H1 (cell line): Measurements from ENCODE around the gene SSTR3. TPM values are rescaled to one million over a fixed set of nuclear protein-coding genes. Genes with fewer than 3 reads are reported as not detected.

ENCODE experiments used
- CTCF ChIA-PET: fragments of 300-600 bp; sonication (Branson Sonifier 250); formaldehyde crosslinking; loops from one replicate; lab custom pipeline; 2021; ENCODE audit not compliant: partially characterized antibody; lab: Charles Lee
- POLR2A ChIA-PET: fragments of 300-600 bp; sonication (Branson Sonifier 250); formaldehyde crosslinking; loops from one replicate; lab custom pipeline; 2021; ENCODE audit warnings: inconsistent platforms; ENCODE audit not compliant: partially characterized antibody; lab: Charles Lee
- DNase-seq, 2 experiments: peaks; one replicate each; pipeline versions ENCODE4 v3.0.0 to v3.0.0-alpha.2; 2010 to 2022; ENCODE audit warnings: low spot score in 2 of 2, low read depth in 1 of 2, mixed read lengths in 1 of 2
- FAIRE-seq: peaks from 2 replicates; lab custom pipeline; 2011; peaks lifted over from hg19 to GRCh38; lab: Jason Lieb, UNC
- H2AFZ ChIP-seq: 2 replicates; pipeline ENCODE4 v1.8.1; 2012; ENCODE audit warnings: low read length, inconsistent platforms
- H2AK5ac ChIP-seq: 2 replicates; pipeline ENCODE4 v1.6.1; 2013; ENCODE audit warnings: low read depth, low read length
- H2BK120ac ChIP-seq: replicated peaks from 2 replicates; pipeline ENCODE3; 2013; ENCODE audit warnings: low read depth, low read length, inconsistent platforms
- H2BK12ac ChIP-seq: 2 replicates; pipeline ENCODE4 v1.6.1; 2013; ENCODE audit warnings: low read depth, low read length
- H2BK15ac ChIP-seq: 2 replicates; pipeline ENCODE4 v1.6.1; 2013; ENCODE audit warnings: low read length
- H2BK20ac ChIP-seq: 2 replicates; pipeline ENCODE4 v1.6.1; 2013; ENCODE audit warnings: low read length
- H2BK5ac ChIP-seq: 2 replicates; pipeline ENCODE4 v1.6.1; 2013; ENCODE audit warnings: low read depth, low read length
- H3K14ac ChIP-seq: 2 replicates; pipeline ENCODE4 v1.6.1; 2013; ENCODE audit warnings: inconsistent platforms; ENCODE audit not compliant: insufficient read length
- H3K18ac ChIP-seq: 2 replicates; pipeline ENCODE4 v1.6.1; 2013; ENCODE audit warnings: low read length; ENCODE audit errors: extremely low read depth
- H3K23ac ChIP-seq: 2 replicates; pipeline ENCODE4 v1.6.1; 2013; ENCODE audit warnings: inconsistent platforms; ENCODE audit not compliant: insufficient read length
- H3K23me2 ChIP-seq: 2 replicates; pipeline ENCODE4 v1.6.1; 2013; ENCODE audit warnings: low read depth, low read length
- H3K27ac ChIP-seq: 2 replicates; pipeline ENCODE4 v1.6.1; 2011; ENCODE audit warnings: low read depth, low read length, inconsistent platforms
- H3K27me3 ChIP-seq, 4 experiments: replicated peaks in 1 of 4; 1 replicate in 1 of 4; 2 replicates in 3 of 4; pipeline versions ENCODE4 v1.6.1 to v1.8.1; 2011 to 2013; ENCODE audit warnings: low read length in 3 of 4, mild to moderate bottlenecking in 3 of 4, inconsistent platforms in 2 of 4, mixed read lengths in 2 of 4, moderate library complexity in 1 of 4; ENCODE audit not compliant: control insufficient read depth in 3 of 4, insufficient read depth in 3 of 4; ENCODE audit errors: extremely low read depth in 1 of 4
- H3K36me3 ChIP-seq, 4 experiments: 2 replicates each; pipeline versions ENCODE4 v1.6.1 to v1.8.1; 2011 to 2013; ENCODE audit warnings: mild to moderate bottlenecking in 4 of 4, low read length in 3 of 4, moderate library complexity in 2 of 4, control low read depth in 1 of 4, inconsistent platforms in 1 of 4; ENCODE audit not compliant: insufficient read depth in 4 of 4, control insufficient read depth in 2 of 4
- H3K4ac ChIP-seq: replicated peaks from 2 replicates; pipeline ENCODE3; 2013; ENCODE audit warnings: low read length, low read depth, mixed read lengths, inconsistent platforms; ENCODE audit not compliant: insufficient read length
- H3K4me1 ChIP-seq, 4 experiments: replicated peaks in 1 of 4; 1 replicate in 1 of 4; 2 replicates in 3 of 4; pipeline versions ENCODE4 v1.6.1 to v1.8.1; 2011 to 2013; ENCODE audit warnings: low read length in 3 of 4, inconsistent platforms in 2 of 4, mixed read lengths in 1 of 4; ENCODE audit not compliant: insufficient read depth in 4 of 4, control insufficient read depth in 3 of 4
- H3K4me2 ChIP-seq, 2 experiments: 2 replicates each; pipeline versions ENCODE4 v1.6.1 to v1.8.1; 2011 to 2013; ENCODE audit warnings: low read depth in 2 of 2, low read length in 2 of 2, control low read depth in 1 of 2, inconsistent platforms in 1 of 2, mild to moderate bottlenecking in 1 of 2; ENCODE audit not compliant: insufficient read depth in 1 of 2
- H3K4me3 ChIP-seq, 4 experiments: fragments of 200-600, 300-600 bp in 1 of 4; sonication (generic), shearing (Covaris generic), sonication (Bioruptor Twin) in 1 of 4; 2 replicates each; pipeline versions ENCODE4 v1.5.1 to v1.8.1; 2011 to 2016; ENCODE audit warnings: low read length in 4 of 4, low read depth in 3 of 4, control low read depth in 2 of 4, inconsistent platforms in 2 of 4, mild to moderate bottlenecking in 2 of 4, mixed read lengths in 1 of 4, moderate library complexity in 1 of 4; ENCODE audit not compliant: insufficient read depth in 2 of 4; ENCODE audit errors: extremely low read depth in 1 of 4
- H3K56ac ChIP-seq: replicated peaks from 2 replicates; pipeline ENCODE3; 2013; ENCODE audit warnings: low read depth, mild to moderate bottlenecking, mixed read lengths, low read length, inconsistent platforms; ENCODE audit not compliant: insufficient read length
- H3K79me1 ChIP-seq: 2 replicates; pipeline ENCODE4 v1.6.1; 2013; ENCODE audit warnings: low read depth, low read length, control low read depth
- H3K79me2 ChIP-seq, 2 experiments: 2 replicates each; pipeline versions ENCODE4 v1.6.1 to v1.8.1; 2012 to 2013; ENCODE audit warnings: low read length in 2 of 2, mild to moderate bottlenecking in 2 of 2, inconsistent platforms in 1 of 2; ENCODE audit not compliant: insufficient read depth in 2 of 2, control insufficient read depth in 1 of 2
- H3K9ac ChIP-seq, 4 experiments: replicated peaks in 1 of 4; 1 replicate in 1 of 4; 2 replicates in 3 of 4; pipeline versions ENCODE4 v1.6.1 to v1.8.1; 2011 to 2013; ENCODE audit warnings: low read depth in 3 of 4, low read length in 3 of 4, control low read depth in 2 of 4, mild to moderate bottlenecking in 2 of 4, moderate library complexity in 2 of 4, inconsistent platforms in 1 of 4; ENCODE audit errors: extremely low read depth in 1 of 4
- H3K9me3 ChIP-seq, 2 experiments: 2 replicates each; pipeline versions ENCODE4 v1.6.1 to v1.8.1; 2012 to 2013; ENCODE audit warnings: mild to moderate bottlenecking in 2 of 2, moderate library complexity in 2 of 2, control low read depth in 1 of 2, inconsistent platforms in 1 of 2, low read depth in 1 of 2, low read length in 1 of 2, mixed read lengths in 1 of 2; ENCODE audit not compliant: insufficient read depth in 2 of 2
- H4K20me1 ChIP-seq, 2 experiments: replicated peaks in 1 of 2; 2 replicates each; pipeline versions ENCODE3 to v1.8.1; 2011 to 2013; ENCODE audit warnings: inconsistent platforms in 2 of 2, low read length in 2 of 2, mild to moderate bottlenecking in 1 of 2; ENCODE audit not compliant: insufficient read depth in 2 of 2, control insufficient read depth in 1 of 2
- H4K5ac ChIP-seq: 2 replicates; pipeline ENCODE4 v1.6.1; 2013; ENCODE audit warnings: low read length, low read depth, mixed read lengths, inconsistent platforms; ENCODE audit not compliant: insufficient read length
- H4K8ac ChIP-seq: 2 replicates; pipeline ENCODE4 v1.8.0; 2013; ENCODE audit warnings: mild to moderate bottlenecking, moderate library complexity, low read length, inconsistent platforms; ENCODE audit not compliant: insufficient read depth; ENCODE audit errors: extremely low read depth
- H4K91ac ChIP-seq: replicated peaks from 2 replicates; pipeline ENCODE3; 2013; ENCODE audit warnings: low read length, mixed read lengths, inconsistent platforms; ENCODE audit not compliant: insufficient read length
- GABPA ChIP-seq: IDR thresholded peaks from 2 replicates; pipeline ENCODE4 v1.6.1; 2011; ENCODE audit warnings: mild to moderate bottlenecking, low read length, moderate library complexity, borderline replicate concordance; ENCODE audit not compliant: insufficient read depth
- HDAC6 ChIP-seq: IDR thresholded peaks from one replicate; pipeline ENCODE4 v1.7.1; 2012; ENCODE audit warnings: low read depth, mild to moderate bottlenecking, inconsistent platforms, low read length, moderate library complexity
- KDM1A ChIP-seq: fragments of 200-600, 300-600 bp; sonication (generic); IDR thresholded peaks from 2 replicates; pipeline ENCODE4 v1.7.1; 2016; ENCODE audit warnings: mild to moderate bottlenecking, low read length, borderline replicate concordance
- NANOG ChIP-seq: IDR thresholded peaks from 2 replicates; pipeline ENCODE4 v1.6.1; 2011; ENCODE audit warnings: low read length, low read depth, mild to moderate bottlenecking, inconsistent platforms; ENCODE audit not compliant: insufficient read depth, poor library complexity, severe bottlenecking
- NRF1 ChIP-seq: IDR thresholded peaks from 2 replicates; pipeline ENCODE4 v1.6.1; 2011; ENCODE audit warnings: mild to moderate bottlenecking, low read depth, low read length, improper control_type of control experiment
- POLR2AphosphoS5 ChIP-seq: IDR thresholded peaks from 2 replicates; pipeline ENCODE4 v1.6.1; 2011; ENCODE audit warnings: low read depth, low read length
- SIN3A ChIP-seq, 2 experiments: IDR thresholded peaks in 1 of 2; conservative IDR thresholded peaks in 1 of 2; 2 replicates each; pipeline ENCODE4 v1.6.1; 2011 to 2012; ENCODE audit warnings: low read length in 2 of 2, improper control_type of control experiment in 1 of 2, low read depth in 1 of 2, mild to moderate bottlenecking in 1 of 2
- SIX5 ChIP-seq: IDR thresholded peaks from 2 replicates; pipeline ENCODE4 v1.6.1; 2011; ENCODE audit warnings: mild to moderate bottlenecking, low read depth, low read length
- SP1 ChIP-seq: IDR thresholded peaks from 2 replicates; pipeline ENCODE4 v1.6.1; 2011; ENCODE audit warnings: low read depth, low read length
- SUZ12 ChIP-seq: fragments of 200-600 bp; sonication (generic); IDR thresholded peaks from 2 replicates; pipeline ENCODE4 v1.6.1; 2012; ENCODE audit warnings: mild to moderate bottlenecking, inconsistent platforms, low read length, moderate library complexity, mixed read lengths
- TCF12 ChIP-seq: IDR thresholded peaks from 2 replicates; pipeline ENCODE4 v1.6.1; 2011; ENCODE audit warnings: low read depth, mild to moderate bottlenecking, low read length
- WGBS, 2 experiments: shearing (Covaris generic) in 1 of 2; methylation state at CpG; one replicate each; pipeline versions ENCODE4 v1.1.6 to v1.1.7; 2013 to 2015; ENCODE audit warnings: low lambda C conversion rate in 2 of 2, mixed read lengths in 2 of 2, inconsistent platforms in 1 of 2, low coverage in 1 of 2, missing lambda C conversion rate in 1 of 2; ENCODE audit not compliant: insufficient replicate concordance in 2 of 2, insufficient coverage in 1 of 2, insufficient read length in 1 of 2; ENCODE audit errors: extremely low coverage in 1 of 2, missing lambda C conversion rate in 1 of 2; 5-methylcytosine and 5-hydroxymethylcytosine counted together
- polyA plus RNA-seq, 7 experiments: library from polyadenylated mRNA; depleted of rRNA in 3 of 7; stranded (reverse) in 5 of 7; unstranded in 2 of 7; fragments of >200 nt in 5 of 7; fragments of 200-250 nt in 2 of 7; gene quantifications; 1 replicate in 5 of 7; 2 replicates in 1 of 7; 4 replicates in 1 of 7; pipeline versions ENCODE4 v1.2.1 to v1.2.3, GENCODE V29; 2011 to 2013; ENCODE audit warnings: missing spikeins in 2 of 7, mixed read lengths in 2 of 7
- total RNA-seq: library from RNA; stranded (reverse); fragmentation: NEBNext Ultra II Directional; extraction: Animal tissue kit (Norgen Biotek cat#: 25700); gene quantifications from 2 replicates; pipeline ENCODE4 v1.2.1, GENCODE V29; 2021

SSTR3 gene
- total and polyA plus RNA-seq, 2 of the 8 experiments (the other 6 are each of a cell fraction or from before 2014, with no cell fraction given): 0.22 to 0.77 TPM

- Histone ChIP-seq H3K18ac (no peak overlapping the region), H3K4me1 (peaks cover 0 to 11% (median 3%) of the 10 kb centered on the region in 4 experiments; a peak in 4 of 7 replicates), H3K23ac (no peak overlapping the region), H2BK120ac (no peak overlapping the region), H3K4me2 (no peak overlapping the region), H2BK20ac (no peak overlapping the region), H3K23me2 (no peaks in the 10 kb centered on the region), H3K79me2 (no peaks in the 10 kb centered on the region), H4K91ac (no peak overlapping the region), H3K4me3 (no peak overlapping the region), H3K27ac (no peak overlapping the region), H3K14ac (no peak overlapping the region), H4K5ac (no peak overlapping the region), H3K4ac (no peak overlapping the region), H3K79me1 (no peaks in the 10 kb centered on the region), H2AFZ (no peak overlapping the region), H3K36me3 (no peaks in the 10 kb centered on the region), H2AK5ac (no peak overlapping the region), H4K20me1 (no peaks in the 10 kb centered on the region), H3K9me3 (no peaks in the 10 kb centered on the region), H4K8ac (no peak overlapping the region), H2BK15ac (no peak overlapping the region), H3K9ac (no peak overlapping the region), H3K56ac (no peak overlapping the region), H2BK5ac (no peak overlapping the region), H2BK12ac (no peak overlapping the region), H3K27me3 (no peaks in the 10 kb centered on the region; a peak in 1 of 7 replicates)
- 83% methylated on average over 8 of the region's 8 CpGs; no CpG with 5 or more reads in 1 of the 2 experiments for WGBS, 2 experiments
- no peak for FAIRE-seq
- ChIA-PET CTCF (interaction anchor here (0.7 to 7.9 kb wide), 6 partner anchors 15 to 92 kb away, joined by 3 to 77 read pairs (median 8); partner anchors contain the start of gene IL2RB), POLR2A (interaction anchor here (1.7 kb wide), 1 partner anchor 30 kb away, joined by 4 read pairs; no protein-coding TSS in a partner anchor)
- no peak for DNase-seq
- no peak for TF ChIP-seq NANOG
- no peak for TF ChIP-seq SIX5
- TF ChIP-seq HDAC6: no peak
- TF ChIP-seq POLR2AphosphoS5: no peak
- no peak for TF ChIP-seq SP1
- no peak for TF ChIP-seq TCF12
- TF ChIP-seq SIN3A (conservative IDR thresholded peaks at IDR 0.05 in 1 of 2, IDR thresholded peaks at IDR 0.05 in 1 of 2; ENCODE audit: low read depth in 1 of 2, low read length in 2 of 2): no peak
- no peak for TF ChIP-seq NRF1
- no peak for TF ChIP-seq SUZ12
- TF ChIP-seq KDM1A: no peak
- no peak for TF ChIP-seq GABPA
Observed at GRCh38 chr22:37167981-37168647, 44.2 kb downstream of the SSTR3 start.
